ENCODE results near the gene UCN.

DNA sequence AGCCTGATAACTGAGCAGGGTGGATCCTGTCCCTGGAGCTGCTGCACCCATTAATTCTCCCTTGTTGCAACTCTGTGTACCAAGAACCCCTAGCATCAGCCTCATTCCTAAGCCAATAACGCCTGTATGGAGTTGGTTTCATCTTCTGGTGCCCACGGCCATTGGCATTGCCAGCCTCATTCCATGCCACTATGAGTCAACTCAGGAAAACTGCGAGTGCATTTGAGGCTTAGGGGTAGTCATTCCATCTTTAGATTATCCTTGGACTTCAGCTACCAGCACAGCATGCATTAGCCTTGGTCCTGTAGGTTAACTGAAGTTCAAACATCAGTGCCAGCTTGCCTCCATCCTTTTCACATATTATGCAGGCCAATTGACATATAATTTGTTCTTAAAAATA lies 27.4 kb downstream of the UCN start:
- TF ChIP-seq EZH2 (IDR thresholded peaks at IDR 0.05) (no peak), POLR2AphosphoS5 (IDR thresholded peaks at IDR 0.05; ENCODE audit: borderline replicate concordance, low read depth, low read length) (no peak), FOXP2 (optimal IDR thresholded peaks at IDR 0.05; ENCODE audit: control extremely low read depth, extremely low read length, insufficient read depth) (no peak)

Measured in SK-N-MC (cell line).